Right hindlimb (tissue), 1 donor: Measurements from ENCODE around the gene TPD52L1.
"Not testable (repeated sequence)": the region's sequence is repeated elsewhere in the genome, so short reads cannot be mapped to it uniquely, and the experiment has no call there.

Experiments
- DNase-seq: peaks from one replicate; pipeline ENCODE4 v3.0.0-alpha.2; 2018

The TPD52L1 gene

GRCh38 chr6:125153391-125154117 lies at the start of gene TPD52L1:
TSS of gene TPD52L1 (plus strand) at chr6:125153773. CDS start at chr6:125153952, 179 bp downstream.
- DNase-seq = peak; percentile 83

- no peak for DNase-seq
Measured at GRCh38 chr6:125104425-125104824, 49.1 kb upstream of the TPD52L1 start.

GRCh38 chr6:125107048-125107447 lies 46.5 kb upstream of the TPD52L1 start:
- DNase-seq = no peak

GRCh38 chr6:125107896-125108295 lies 45.7 kb upstream of the TPD52L1 start:
- DNase-seq = no peak

- no peak for DNase-seq
Measured at GRCh38 chr6:125110056-125110455, 43.5 kb upstream of the TPD52L1 start.

- DNase-seq = no peak
Measured at GRCh38 chr6:125111219-125111983, 42.2 kb upstream of the TPD52L1 start.

GRCh38 chr6:125112934-125113333 lies 40.6 kb upstream of the TPD52L1 start:
- DNase-seq = no peak

- DNase-seq = peak; percentile 38
Measured at GRCh38 chr6:125114248-125114858, 39.2 kb upstream of the TPD52L1 start.

- DNase-seq = no peak
Measured at GRCh38 chr6:125116170-125116569, 37.4 kb upstream of the TPD52L1 start.

- DNase-seq = no peak
Measured at GRCh38 chr6:125116710-125117109, 36.9 kb upstream of the TPD52L1 start.

- no peak for DNase-seq
Measured at GRCh38 chr6:125117818-125118217, 35.8 kb upstream of the TPD52L1 start.

GRCh38 chr6:125120054-125120590 lies 33.5 kb upstream of the TPD52L1 start:
- DNase-seq = no peak

- no peak for DNase-seq
Measured at GRCh38 chr6:125121894-125122293, 31.7 kb upstream of the TPD52L1 start.

GRCh38 chr6:125123051-125123450 lies 30.5 kb upstream of the TPD52L1 start:
- no peak for DNase-seq

- no peak for DNase-seq
Measured at GRCh38 chr6:125123468-125124048, 30.0 kb upstream of the TPD52L1 start.

GRCh38 chr6:125124049-125124669 lies 29.4 kb upstream of the TPD52L1 start:
- DNase-seq = no peak

GRCh38 chr6:125125856-125126255 lies 27.7 kb upstream of the TPD52L1 start:
- not testable (repeated sequence) for DNase-seq

GRCh38 chr6:125129354-125129753 lies 24.2 kb upstream of the TPD52L1 start:
- DNase-seq = no peak

- DNase-seq = no peak
Measured at GRCh38 chr6:125132058-125132457, 21.5 kb upstream of the TPD52L1 start.

GRCh38 chr6:125136378-125136777 lies 17.2 kb upstream of the TPD52L1 start:
- no peak for DNase-seq

- DNase-seq = no peak
Measured at GRCh38 chr6:125138083-125138482, 15.5 kb upstream of the TPD52L1 start.

- no peak for DNase-seq
Measured at GRCh38 chr6:125140808-125141207, 12.8 kb upstream of the TPD52L1 start.

GRCh38 chr6:125142618-125143017 lies 11.0 kb upstream of the TPD52L1 start:
- DNase-seq = no peak
